ENCODE data around the gene ITPK1.

The ITPK1 gene

DNA sequence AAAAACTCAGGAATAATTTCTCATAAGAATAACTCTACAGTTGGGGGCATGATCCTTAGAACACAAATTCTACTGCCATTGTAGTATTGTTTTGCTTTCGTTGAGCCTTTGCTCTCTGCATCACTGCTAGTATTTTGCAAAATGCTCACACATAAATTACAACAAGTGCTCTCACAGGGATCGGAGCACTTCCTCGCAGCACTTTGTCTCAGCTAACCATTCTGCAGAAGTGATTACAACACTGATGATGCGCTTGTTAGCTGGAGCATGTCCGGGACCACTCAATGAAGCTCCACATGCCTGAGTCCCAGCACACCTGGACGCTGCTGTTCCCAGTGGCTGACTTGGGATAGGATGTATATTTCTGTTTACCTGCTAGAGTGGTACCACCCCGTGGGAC lies 37.4 kb upstream of the ITPK1 start:
- no peak for DNase-seq (ENCODE audit: low spot score)
- TF ChIP-seq, protein P1, sequence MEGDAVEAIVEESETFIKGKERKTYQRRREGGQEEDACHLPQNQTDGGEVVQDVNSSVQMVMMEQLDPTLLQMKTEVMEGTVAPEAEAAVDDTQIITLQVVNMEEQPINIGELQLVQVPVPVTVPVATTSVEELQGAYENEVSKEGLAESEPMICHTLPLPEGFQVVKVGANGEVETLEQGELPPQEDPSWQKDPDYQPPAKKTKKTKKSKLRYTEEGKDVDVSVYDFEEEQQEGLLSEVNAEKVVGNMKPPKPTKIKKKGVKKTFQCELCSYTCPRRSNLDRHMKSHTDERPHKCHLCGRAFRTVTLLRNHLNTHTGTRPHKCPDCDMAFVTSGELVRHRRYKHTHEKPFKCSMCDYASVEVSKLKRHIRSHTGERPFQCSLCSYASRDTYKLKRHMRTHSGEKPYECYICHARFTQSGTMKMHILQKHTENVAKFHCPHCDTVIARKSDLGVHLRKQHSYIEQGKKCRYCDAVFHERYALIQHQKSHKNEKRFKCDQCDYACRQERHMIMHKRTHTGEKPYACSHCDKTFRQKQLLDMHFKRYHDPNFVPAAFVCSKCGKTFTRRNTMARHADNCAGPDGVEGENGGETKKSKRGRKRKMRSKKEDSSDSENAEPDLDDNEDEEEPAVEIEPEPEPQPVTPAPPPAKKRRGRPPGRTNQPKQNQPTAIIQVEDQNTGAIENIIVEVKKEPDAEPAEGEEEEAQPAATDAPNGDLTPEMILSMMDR (IDR thresholded peaks at IDR 0.05; ENCODE audit: extremely low read depth, missing control alignments): no peak

GRCh38 chr14:93150227-93151208 lies 34.8 kb upstream of the ITPK1 start:
- no peak for DNase-seq (ENCODE audit: low spot score)
- TF ChIP-seq, protein P1 (IDR thresholded peaks at IDR 0.05; ENCODE audit: extremely low read depth, missing control alignments): no peak

- TF ChIP-seq, protein P1 (IDR thresholded peaks at IDR 0.05; ENCODE audit: extremely low read depth, missing control alignments): no peak
- no peak for DNase-seq (ENCODE audit: low spot score)
These were observed 33.3 kb upstream of the ITPK1 start for GRCh38 chr14:93148979-93149378.

- DNase-seq (ENCODE audit: low spot score): peak; percentile 51
- TF ChIP-seq, protein P1 (IDR thresholded peaks at IDR 0.05; ENCODE audit: extremely low read depth, missing control alignments): no peak
These were observed 30.4 kb upstream of the ITPK1 start for GRCh38 chr14:93146119-93146518.

DNA sequence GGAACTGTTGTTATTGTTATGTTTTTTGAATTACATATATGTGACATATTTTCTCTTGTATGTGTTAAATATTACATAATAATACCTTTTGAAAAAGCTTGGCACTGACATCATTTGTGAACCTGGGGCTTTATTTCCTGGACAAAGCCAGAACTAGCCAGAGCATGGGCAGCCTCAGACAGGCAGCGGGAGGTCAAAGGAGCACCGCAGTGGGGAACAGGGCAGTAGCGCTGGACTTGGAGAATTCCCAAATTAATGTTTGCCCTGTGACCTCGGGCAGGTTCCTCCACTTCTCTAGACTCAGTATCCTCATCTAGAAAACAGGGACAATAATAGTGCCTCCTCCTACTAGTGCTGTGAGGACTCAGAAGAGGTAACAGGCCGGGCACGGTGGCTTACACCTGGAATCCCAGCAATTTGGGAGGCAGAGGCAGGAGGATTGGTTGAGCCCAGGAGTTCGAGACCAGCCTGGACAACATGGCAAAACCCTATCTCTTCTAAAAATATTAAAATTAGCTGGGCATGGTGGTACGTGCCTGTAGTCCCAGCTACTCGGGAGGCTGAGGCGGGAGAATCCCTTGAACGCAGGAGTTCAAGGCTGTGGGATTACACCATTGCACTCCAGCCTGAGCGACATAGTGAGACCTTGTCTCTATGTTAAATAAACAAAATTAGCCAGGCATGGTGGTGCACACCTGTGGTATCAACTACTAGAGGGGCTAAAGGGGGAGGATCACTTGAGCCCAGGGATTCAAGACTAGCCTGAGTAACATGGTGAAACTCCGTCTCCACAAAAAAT lies 27.3 kb upstream of the ITPK1 start:
- TF ChIP-seq, protein P1 (IDR thresholded peaks at IDR 0.05; ENCODE audit: extremely low read depth, missing control alignments): no peak
- DNase-seq (ENCODE audit: low spot score): no peak

GRCh38 chr14:93137864-93138263 lies 22.1 kb upstream of the ITPK1 start:
- DNase-seq (ENCODE audit: low spot score): no peak
- TF ChIP-seq, protein P1 (IDR thresholded peaks at IDR 0.05; ENCODE audit: extremely low read depth, missing control alignments): no peak

- peak; percentile 2 for DNase-seq (ENCODE audit: low spot score)
These were observed 20.8 kb upstream of the ITPK1 start for GRCh38 chr14:93136508-93136907.
